ENCODE measurements around the gene GPR183.
A peak's percentile ranks its signal among the peaks of the same experiment; 100 is the strongest.
"Not testable (repeated sequence)": the region's sequence is repeated elsewhere in the genome, so short reads cannot be mapped to it uniquely, and the experiment has no call there.

The GPR183 gene

GRCh38 chr13:99265821-99266426, 41.3 kb downstream of the GPR183 start:
- peak; percentile 37 for DNase-seq

- no peak for DNase-seq
Measured at GRCh38 chr13:99265162-99265800, 41.9 kb downstream of the GPR183 start.

- DNase-seq, result no peak
Measured at GRCh38 chr13:99264051-99264450, 43.1 kb downstream of the GPR183 start.

- DNase-seq, result no peak
Measured at GRCh38 chr13:99263126-99263785, 43.9 kb downstream of the GPR183 start.

- no peak for DNase-seq
Measured at GRCh38 chr13:99261059-99261458, 46.1 kb downstream of the GPR183 start.

GRCh38 chr13:99260216-99260615, 47.0 kb downstream of the GPR183 start:
- DNase-seq, result no peak

GRCh38 chr13:99258946-99259345, 48.3 kb downstream of the GPR183 start:
- no peak for DNase-seq

GRCh38 chr13:99258210-99258860, 48.9 kb downstream of the GPR183 start, which contains the start of gene GPR18:
GPR18 (minus strand) TSS chr13:99258379; CDS start chr13:99255872, 2,507 bp downstream.
- DNase-seq, result no peak

- no peak for DNase-seq
Measured at GRCh38 chr13:99257291-99257690, 49.9 kb downstream of the GPR183 start.

GRCh38 chr13:99256709-99257108, 50.5 kb downstream of the GPR183 start:
- DNase-seq, result no peak

GRCh38 chr13:99256283-99256682, 50.9 kb downstream of the GPR183 start:
- DNase-seq, result no peak

- DNase-seq, result no peak
Measured at GRCh38 chr13:99255271-99255670, 51.9 kb downstream of the GPR183 start.

GRCh38 chr13:99254830-99255229, 52.4 kb downstream of the GPR183 start:
- peak; percentile 2 for DNase-seq

GRCh38 chr13:99251921-99252320, 55.3 kb downstream of the GPR183 start:
- no peak for DNase-seq

GRCh38 chr13:99250982-99251825, 56.0 kb downstream of the GPR183 start:
- DNase-seq, result no peak

GRCh38 chr13:99249606-99250005, 57.6 kb downstream of the GPR183 start:
- not testable (repeated sequence) for DNase-seq

GRCh38 chr13:99249178-99249577, 58.0 kb downstream of the GPR183 start:
- not testable (repeated sequence) for DNase-seq

GRCh38 chr13:99246100-99246499, 61.1 kb downstream of the GPR183 start:
- no peak for DNase-seq

Measured in NCI-H2227 treated with DMSO at 0.1 percent for 48 hours (cell line).